Smooth muscle cell (in vitro differentiated cells): ENCODE data around the gene MAPK8. TPM values are rescaled to one million over a fixed set of nuclear protein-coding genes. Genes with fewer than 3 reads are reported as not detected.

Experiments used
- DNase-seq: peaks from one replicate; lab custom pipeline; 2025; ENCODE audit not compliant: unreplicated experiment; lab: John Stamatoyannopoulos, UW
- H2AFZ ChIP-seq: fragments of 200-600 bp; sonication (generic); 2 replicates; pipeline ENCODE4 v1.6.0; 2016; ENCODE audit warnings: antibody characterized with exemption, low read depth, mild to moderate bottlenecking
- H3F3A ChIP-seq: fragments of 200-600 bp; sonication (generic); 2 replicates; pipeline ENCODE4 v1.6.0; 2017; ENCODE audit warnings: antibody characterized with exemption, low read depth
- H3K27ac ChIP-seq: fragments of 200-600 bp; sonication (generic); 2 replicates; pipeline ENCODE4 v1.5.1; 2016; ENCODE audit warnings: low read depth, mild to moderate bottlenecking
- H3K27me3 ChIP-seq: fragments of 200-600 bp; sonication (generic); 2 replicates; pipeline ENCODE4 v1.6.1; 2016; ENCODE audit warnings: low read depth, mild to moderate bottlenecking
- H3K36me3 ChIP-seq: fragments of 200-600 bp; sonication (generic); 2 replicates; pipeline ENCODE4 v1.5.1; 2016; ENCODE audit warnings: low read depth
- H3K4me1 ChIP-seq: fragments of 200-600 bp; sonication (generic); 2 replicates; pipeline ENCODE4 v1.5.1; 2016; ENCODE audit warnings: low read depth
- H3K4me2 ChIP-seq: fragments of 200-600 bp; sonication (generic); 2 replicates; pipeline ENCODE4 v1.6.0; 2016; ENCODE audit warnings: mild to moderate bottlenecking
- H3K4me3 ChIP-seq: fragments of 200-600 bp; sonication (generic); 2 replicates; pipeline ENCODE4 v1.5.1; 2016; ENCODE audit warnings: mild to moderate bottlenecking
- H3K79me2 ChIP-seq: fragments of 200-600 bp; sonication (generic); 2 replicates; pipeline ENCODE4 v1.6.0; 2016; ENCODE audit warnings: low read depth, mild to moderate bottlenecking
- H3K9ac ChIP-seq: fragments of 200-600 bp; sonication (generic); 2 replicates; pipeline ENCODE4 v1.6.0; 2016; ENCODE audit warnings: low read depth
- H3K9me3 ChIP-seq: fragments of 200-600 bp; sonication (generic); replicated peaks from 2 replicates; pipeline ENCODE4 v1.5.1; 2016; ENCODE audit warnings: low read depth
- H4K20me1 ChIP-seq: fragments of 200-600 bp; sonication (generic); 2 replicates; pipeline ENCODE4 v1.6.0; 2016; ENCODE audit warnings: low read depth
- WGBS: methylation state at CpG from one replicate; pipeline ENCODE4 v1.1.7; 2016; ENCODE audit warnings: low lambda C conversion rate; 5-methylcytosine and 5-hydroxymethylcytosine counted together
- polyA plus RNA-seq: library from polyadenylated mRNA; unstranded; fragments of >200 nt; fragmentation: Nextera tagmentation; extraction: Ambion mirVana; gene quantifications from 2 replicates; pipeline ENCODE4 v1.2.1, GENCODE V29; 2016
- total RNA-seq: library from RNA; depleted of rRNA; stranded (reverse); fragments of >200 nt; gene quantifications from 2 replicates; pipeline ENCODE4 v1.2.3, GENCODE V29; 2014
- TF ChIP-seq, protein P1 (sequence below): fragments of 200-600 bp; sonication (generic); IDR thresholded peaks from 2 replicates; pipeline ENCODE4 v1.5.1; 2017; ENCODE audit warnings: borderline replicate concordance, mild to moderate bottlenecking, antibody characterized with exemption; ENCODE audit not compliant: insufficient read depth, poor library complexity, severe bottlenecking

The MAPK8 gene
- total and polyA plus RNA-seq, 2 experiments from 2014 or later: 13.1 to 45.5 TPM

DNA sequence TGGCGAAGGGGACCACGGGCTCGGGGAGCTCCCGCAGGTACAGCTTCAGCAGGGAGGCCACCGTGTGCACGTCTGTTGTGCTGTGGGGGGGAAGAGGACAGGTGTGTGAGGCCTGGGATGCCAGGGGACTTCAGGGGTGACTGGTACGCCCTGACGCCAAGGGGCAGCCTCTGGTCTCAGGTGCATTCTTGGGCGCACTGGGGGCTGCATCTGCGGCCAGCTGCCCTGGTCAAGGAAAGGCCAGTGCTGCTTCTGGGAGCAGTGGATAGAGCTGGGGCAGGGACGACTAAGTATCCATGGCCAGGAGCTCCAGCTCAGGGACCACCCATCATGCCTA lies 148.5 kb downstream of the MAPK8 start:
- Histone ChIP-seq H3K4me2 (no peak overlapping the region), H3K9me3 (no peaks in the 10 kb centered on the region), H2AFZ (no peak overlapping the region), H3K79me2 (no peaks in the 10 kb centered on the region), H3K4me1 (no peaks in the 10 kb centered on the region), H3K36me3 (no peaks in the 10 kb centered on the region), H4K20me1 (no peaks in the 10 kb centered on the region), H3K9ac (no peak overlapping the region), H3K27me3 (no peaks in the 10 kb centered on the region), H3K27ac (no peak overlapping the region), H3K4me3 (no peak overlapping the region), H3F3A (no peaks in the 10 kb centered on the region)
- WGBS: 94% methylated on average over 11 of the region's 11 CpGs
- DNase-seq: no peak
- TF ChIP-seq, protein P1, sequence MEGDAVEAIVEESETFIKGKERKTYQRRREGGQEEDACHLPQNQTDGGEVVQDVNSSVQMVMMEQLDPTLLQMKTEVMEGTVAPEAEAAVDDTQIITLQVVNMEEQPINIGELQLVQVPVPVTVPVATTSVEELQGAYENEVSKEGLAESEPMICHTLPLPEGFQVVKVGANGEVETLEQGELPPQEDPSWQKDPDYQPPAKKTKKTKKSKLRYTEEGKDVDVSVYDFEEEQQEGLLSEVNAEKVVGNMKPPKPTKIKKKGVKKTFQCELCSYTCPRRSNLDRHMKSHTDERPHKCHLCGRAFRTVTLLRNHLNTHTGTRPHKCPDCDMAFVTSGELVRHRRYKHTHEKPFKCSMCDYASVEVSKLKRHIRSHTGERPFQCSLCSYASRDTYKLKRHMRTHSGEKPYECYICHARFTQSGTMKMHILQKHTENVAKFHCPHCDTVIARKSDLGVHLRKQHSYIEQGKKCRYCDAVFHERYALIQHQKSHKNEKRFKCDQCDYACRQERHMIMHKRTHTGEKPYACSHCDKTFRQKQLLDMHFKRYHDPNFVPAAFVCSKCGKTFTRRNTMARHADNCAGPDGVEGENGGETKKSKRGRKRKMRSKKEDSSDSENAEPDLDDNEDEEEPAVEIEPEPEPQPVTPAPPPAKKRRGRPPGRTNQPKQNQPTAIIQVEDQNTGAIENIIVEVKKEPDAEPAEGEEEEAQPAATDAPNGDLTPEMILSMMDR: no peak

DNA sequence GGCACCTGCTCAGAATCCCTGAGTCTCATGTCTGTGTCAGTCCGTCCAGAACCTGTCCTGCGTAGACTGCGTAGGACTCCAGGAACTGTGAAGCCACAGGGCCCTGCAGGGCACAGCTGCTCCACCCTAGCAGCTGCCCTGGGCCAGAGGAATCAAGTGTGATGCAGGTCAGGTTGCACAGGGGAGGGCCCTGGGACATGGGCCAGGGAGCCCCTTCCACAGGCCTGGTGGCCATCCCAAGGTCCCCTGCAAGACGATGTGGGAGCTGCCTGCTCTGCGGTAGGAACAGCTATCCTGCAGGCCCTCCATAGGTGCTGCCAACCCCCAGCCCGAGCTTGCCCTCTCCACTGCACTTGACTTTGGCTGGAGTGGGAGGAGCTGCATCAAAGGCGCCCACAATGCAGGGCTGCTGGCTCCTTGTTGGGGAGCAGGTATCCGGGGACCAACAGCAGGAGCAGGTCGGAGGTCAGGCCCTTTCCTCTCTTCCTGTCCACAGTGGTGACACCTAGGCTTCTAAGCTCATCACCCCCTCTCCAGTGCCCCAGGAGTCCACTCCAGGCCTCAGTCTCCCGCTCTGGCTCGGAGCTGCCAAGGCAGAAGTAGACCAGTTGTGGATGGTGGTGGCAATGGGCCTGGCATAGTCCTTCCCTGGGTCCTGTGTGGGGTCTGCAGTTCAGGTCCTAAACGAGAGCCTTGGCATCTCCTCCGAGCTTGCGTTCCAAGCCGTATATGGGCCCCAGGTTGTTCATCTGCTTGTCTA lies 149.1 kb downstream of the MAPK8 start:
- TF ChIP-seq, protein P1: no peak
- H4K20me1 ChIP-seq: no peaks in the 10 kb centered on the region

DNA sequence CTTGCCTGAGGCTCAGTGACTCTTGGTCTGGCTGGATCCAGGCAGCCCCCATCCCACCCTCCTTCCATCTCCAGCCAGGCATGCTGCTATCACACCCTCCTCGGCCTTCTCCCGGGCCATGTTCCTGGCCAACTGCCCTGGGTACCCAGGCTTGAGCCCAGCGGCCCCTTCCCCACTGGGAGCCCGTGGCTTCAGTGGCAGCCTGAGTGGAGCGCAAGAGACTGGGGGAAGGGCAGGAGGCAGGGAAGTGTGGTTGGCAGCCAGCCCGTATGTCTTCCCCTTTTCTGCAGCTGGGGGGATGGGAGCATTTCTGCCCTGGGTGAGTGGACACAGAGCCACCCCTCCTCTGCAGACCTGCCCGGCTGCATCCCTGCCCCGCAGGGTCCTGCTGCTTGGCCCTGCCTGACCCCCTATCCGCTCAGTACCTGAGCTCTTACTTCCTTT lies 149.9 kb downstream of the MAPK8 start:
- Histone ChIP-seq H3K4me1 (no peaks in the 10 kb centered on the region), H3K36me3 (no peaks in the 10 kb centered on the region), H3K79me2 (no peaks in the 10 kb centered on the region), H2AFZ (no peak overlapping the region), H3K4me3 (no peak overlapping the region), H3K9ac (no peak overlapping the region), H3K4me2 (no peak overlapping the region), H3K27ac (no peak overlapping the region), H4K20me1 (no peaks in the 10 kb centered on the region), H3K27me3 (no peaks in the 10 kb centered on the region), H3K9me3 (no peaks in the 10 kb centered on the region), H3F3A (no peaks in the 10 kb centered on the region)
- TF ChIP-seq, protein P1: no peak
- WGBS: 70% methylated on average over 5 of the region's 9 CpGs
- no peak for DNase-seq

More for the DNA sequence above, 149.1 kb downstream of the MAPK8 start:
- H3K27ac ChIP-seq: no peak overlapping the region
- 97% methylated on average over 15 of the region's 15 CpGs for WGBS
- H3K36me3 ChIP-seq: no peaks in the 10 kb centered on the region
- no peaks in the 10 kb centered on the region for H3K27me3 ChIP-seq
- no peak overlapping the region for H2AFZ ChIP-seq
- no peaks in the 10 kb centered on the region for H3K4me1 ChIP-seq
- H3K9me3 ChIP-seq: no peaks in the 10 kb centered on the region
- no peaks in the 10 kb centered on the region for H3F3A ChIP-seq
- DNase-seq: no peak
- H3K4me2 ChIP-seq: no peak overlapping the region
- no peak overlapping the region for H3K4me3 ChIP-seq
- no peak overlapping the region for H3K9ac ChIP-seq
- H3K79me2 ChIP-seq: no peaks in the 10 kb centered on the region
